ENCODE measurements around the gene BCL10. TPM values are rescaled to one million over a fixed set of nuclear protein-coding genes. Genes with fewer than 3 reads are reported as not detected.

BCL10 gene
- total RNA-seq, 1 experiment from 2014 or later: 29.9 TPM

DNA sequence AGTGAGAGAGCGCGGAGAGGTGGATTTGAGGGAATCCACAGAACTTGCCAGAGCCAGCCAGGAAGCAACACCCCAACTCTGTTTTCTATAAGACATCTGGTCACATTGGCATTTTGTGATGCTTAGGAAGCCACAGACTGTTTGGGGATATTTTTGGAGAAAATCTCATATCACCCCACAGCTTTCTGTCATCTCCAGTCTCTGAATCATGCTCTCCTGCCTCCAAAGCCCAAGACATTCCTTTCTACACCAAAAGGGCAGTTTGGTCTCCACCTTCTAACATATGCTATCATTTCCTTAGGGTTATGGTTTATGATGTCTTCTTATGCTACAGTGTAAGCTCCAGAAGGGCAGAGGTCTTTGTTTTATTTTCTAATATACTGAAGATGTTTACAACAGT lies 14.4 kb upstream of the BCL10 start:
- intact Hi-C loops (cut with micrococcal nuclease): no loop called here
- no peak for DNase-seq
- H3K4me3 ChIP-seq (ENCODE audit: low read length): no peak overlapping the region
- no peaks in the 10 kb centered on the region for H3K9me3 ChIP-seq (ENCODE audit: low read length)
- peaks cover 16% of the 10 kb centered on the region for H3F3A ChIP-seq (ENCODE audit: low read length, unreplicated experiment)
- no peak for TF ChIP-seq EZH2 (IDR thresholded peaks at IDR 0.05; ENCODE audit: low read length, unreplicated experiment)
- no peak for TF ChIP-seq EZH2phosphoT487 (IDR thresholded peaks at IDR 0.05; ENCODE audit: borderline replicate concordance, low read length)
- TF ChIP-seq, protein P1, sequence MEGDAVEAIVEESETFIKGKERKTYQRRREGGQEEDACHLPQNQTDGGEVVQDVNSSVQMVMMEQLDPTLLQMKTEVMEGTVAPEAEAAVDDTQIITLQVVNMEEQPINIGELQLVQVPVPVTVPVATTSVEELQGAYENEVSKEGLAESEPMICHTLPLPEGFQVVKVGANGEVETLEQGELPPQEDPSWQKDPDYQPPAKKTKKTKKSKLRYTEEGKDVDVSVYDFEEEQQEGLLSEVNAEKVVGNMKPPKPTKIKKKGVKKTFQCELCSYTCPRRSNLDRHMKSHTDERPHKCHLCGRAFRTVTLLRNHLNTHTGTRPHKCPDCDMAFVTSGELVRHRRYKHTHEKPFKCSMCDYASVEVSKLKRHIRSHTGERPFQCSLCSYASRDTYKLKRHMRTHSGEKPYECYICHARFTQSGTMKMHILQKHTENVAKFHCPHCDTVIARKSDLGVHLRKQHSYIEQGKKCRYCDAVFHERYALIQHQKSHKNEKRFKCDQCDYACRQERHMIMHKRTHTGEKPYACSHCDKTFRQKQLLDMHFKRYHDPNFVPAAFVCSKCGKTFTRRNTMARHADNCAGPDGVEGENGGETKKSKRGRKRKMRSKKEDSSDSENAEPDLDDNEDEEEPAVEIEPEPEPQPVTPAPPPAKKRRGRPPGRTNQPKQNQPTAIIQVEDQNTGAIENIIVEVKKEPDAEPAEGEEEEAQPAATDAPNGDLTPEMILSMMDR (conservative IDR thresholded peaks at IDR 0.05; ENCODE audit: low read depth, low read length): no peak
- no TSS peak for BruUV-seq (replicated peaks)
- peak overlapping the region; percentile 95 for H3K27ac ChIP-seq (ENCODE audit: low read length)
- H3K79me2 ChIP-seq (ENCODE audit: low read length): peaks cover 15% of the 10 kb centered on the region
- H3K9me2 ChIP-seq (replicated peaks; ENCODE audit: low read length): no peaks in the 10 kb centered on the region
- peak overlapping the region; percentile 66; the same call in 1 of the 2 replicates for H3K9ac ChIP-seq (ENCODE audit: low read length)
- H4K20me1 ChIP-seq (ENCODE audit: low read length): no peaks in the 10 kb centered on the region
- H3K27me3 ChIP-seq (ENCODE audit: low read length): no peaks in the 10 kb centered on the region
- CTCF ChIA-PET: no interaction called here
- H3K4me2 ChIP-seq (ENCODE audit: low read length): peak overlapping the region; percentile 72
- no peaks in the 10 kb centered on the region for H3K36me3 ChIP-seq (ENCODE audit: low read depth, low read length)
- peaks cover 68% of the 10 kb centered on the region for H3K4me1 ChIP-seq (ENCODE audit: insufficient read depth, low read length)
- POLR2A ChIA-PET (ENCODE audit: unreplicated experiment): no interaction called here
- no peak for ATAC-seq
- H2AFZ ChIP-seq (ENCODE audit: low read length): no peak overlapping the region

DNA sequence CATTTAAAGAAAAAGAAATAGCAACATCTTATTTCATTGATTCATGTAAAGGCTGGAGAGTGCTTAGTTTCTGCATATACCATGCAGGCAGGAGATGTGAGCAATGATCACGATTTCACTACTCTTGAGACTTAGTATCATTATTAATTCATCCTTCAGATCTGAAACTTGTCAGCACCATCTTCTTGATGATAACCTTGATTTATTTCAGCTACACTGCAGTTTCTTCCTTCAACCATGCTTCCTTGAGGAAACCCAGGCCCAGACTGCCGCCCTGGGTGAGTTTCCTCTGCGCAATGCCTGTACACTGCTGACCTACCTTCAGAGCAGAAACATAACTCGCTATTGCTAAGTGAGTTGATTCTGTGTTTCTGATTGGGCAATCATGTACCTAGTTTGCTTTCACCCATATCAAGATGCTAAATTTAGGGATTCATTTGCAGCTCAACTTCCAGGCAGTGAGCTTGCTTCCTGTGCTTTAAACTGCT lies 13.5 kb upstream of the BCL10 start:
- DNase-seq (no peak), ATAC-seq (no peak)
- H3K9ac ChIP-seq (ENCODE audit: low read length): peak overlapping the region; percentile 66
- H3K4me3 ChIP-seq (ENCODE audit: low read length): peak overlapping the region; percentile 38; the same call in 1 of the 2 replicates
- TF ChIP-seq EZH2 (IDR thresholded peaks at IDR 0.05; ENCODE audit: low read length, unreplicated experiment) (no peak), EZH2phosphoT487 (IDR thresholded peaks at IDR 0.05; ENCODE audit: borderline replicate concordance, low read length) (no peak)
- TF ChIP-seq, protein P1 (conservative IDR thresholded peaks at IDR 0.05; ENCODE audit: low read depth, low read length): no peak
- H3K79me2 ChIP-seq (ENCODE audit: low read length): peaks cover 15% of the 10 kb centered on the region
- no peaks in the 10 kb centered on the region for H3K9me3 ChIP-seq (ENCODE audit: low read length)
- BruUV-seq (replicated peaks): TSS peak; percentile 77
- H2AFZ ChIP-seq (ENCODE audit: low read length): no peak overlapping the region; the same call in 1 of the 2 replicates
- intact Hi-C loops (cut with micrococcal nuclease): loop anchor here (1.0 kb wide), 1 partner anchor 11 kb away; no protein-coding TSS in a partner anchor
- no peaks in the 10 kb centered on the region for H3K36me3 ChIP-seq (ENCODE audit: low read depth, low read length)
- H3F3A ChIP-seq (ENCODE audit: low read length, unreplicated experiment): peaks cover 9% of the 10 kb centered on the region
- ChIA-PET CTCF (interaction anchor here (0.6 kb wide), 1 partner anchor 403 kb away, joined by 7 read pairs; no protein-coding TSS in a partner anchor), POLR2A (ENCODE audit: unreplicated experiment) (interaction anchor here (0.7 kb wide), 1 partner anchor 13 kb away, joined by 4 read pairs; the partner anchor contains the start of gene BCL10)
- H3K4me1 ChIP-seq (ENCODE audit: insufficient read depth, low read length): peaks cover 60% of the 10 kb centered on the region
- peak overlapping the region; percentile 95 for H3K27ac ChIP-seq (ENCODE audit: low read length)
- H3K9me2 ChIP-seq (replicated peaks; ENCODE audit: low read length): no peaks in the 10 kb centered on the region
- no peaks in the 10 kb centered on the region for H4K20me1 ChIP-seq (ENCODE audit: low read length)
- H3K4me2 ChIP-seq (ENCODE audit: low read length): peak overlapping the region; percentile 72
- H3K27me3 ChIP-seq (ENCODE audit: low read length): no peaks in the 10 kb centered on the region
